GM21737 (cell line): ENCODE data around the gene ISLR.

Source experiments
- ATAC-seq: cut with Tn5 transposase; IDR thresholded peaks from one replicate; pipeline ENCODE4 v1.9.1; 2021; ENCODE audit warnings: mild to moderate bottlenecking, moderate library complexity; ENCODE audit not compliant: unreplicated experiment

The ISLR gene

DNA sequence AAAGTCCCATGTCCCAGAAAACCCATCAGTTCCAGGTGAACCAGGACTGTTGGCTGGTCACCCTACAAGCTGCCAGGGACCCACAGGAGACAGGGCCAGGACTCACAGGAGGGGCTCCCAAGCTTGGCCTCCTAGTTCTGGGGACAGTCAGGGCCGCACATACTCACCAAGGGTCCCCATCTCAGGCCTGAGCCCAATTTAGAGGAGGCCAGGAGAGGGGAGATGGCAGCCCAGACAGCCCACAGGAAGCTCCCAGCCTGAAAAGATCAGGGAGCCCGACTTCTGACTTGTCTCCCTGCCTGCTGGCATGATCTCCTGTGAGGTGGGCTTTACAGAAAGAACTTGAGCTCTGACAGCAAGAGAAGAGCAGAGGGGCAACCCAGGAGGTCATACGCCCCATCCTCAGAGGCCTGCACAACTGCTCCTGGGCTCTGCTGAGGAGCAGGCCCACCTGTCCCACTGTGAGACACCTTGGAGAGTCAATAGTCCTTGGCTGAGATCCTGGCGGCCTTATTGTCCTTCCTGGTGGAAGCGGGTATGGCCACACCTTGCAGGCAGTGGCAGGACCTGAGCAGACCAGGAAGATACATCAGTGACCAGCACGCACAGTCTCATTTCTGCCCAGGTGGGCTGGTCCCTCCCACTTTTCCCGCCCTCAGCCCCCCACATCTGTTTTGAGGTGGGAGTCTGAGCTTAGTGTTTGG lies 2.5 kb upstream of the ISLR start:
- no peak for ATAC-seq

DNA sequence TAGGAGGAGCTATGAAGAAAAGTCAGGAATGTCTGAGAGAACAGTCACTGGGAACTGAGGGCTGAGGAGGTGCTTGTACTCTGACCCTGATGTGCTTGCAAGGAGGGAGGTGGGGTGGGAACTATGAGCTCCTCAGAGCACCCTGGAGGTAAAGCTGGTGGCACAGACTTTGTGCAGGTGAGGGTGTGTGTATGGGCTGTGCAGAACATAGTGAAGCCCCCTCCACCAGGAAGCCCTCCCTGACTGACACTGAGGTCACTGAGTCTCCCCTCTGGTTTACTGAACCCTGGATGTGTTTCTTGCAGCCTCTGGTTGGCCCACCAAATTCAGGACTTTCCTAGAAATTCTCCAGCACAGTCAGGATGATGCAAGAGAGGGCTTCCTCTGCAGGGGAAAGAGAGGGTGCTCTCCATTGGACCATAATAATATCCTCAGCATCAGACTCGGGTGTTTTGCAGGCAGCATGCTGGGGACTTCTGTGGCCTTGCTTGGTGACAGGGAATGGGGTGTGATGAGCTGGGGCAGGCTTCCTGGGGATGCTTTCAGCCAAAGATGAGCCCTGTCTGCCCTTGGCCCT lies 1.5 kb upstream of the ISLR start:
- ATAC-seq: no peak

DNA sequence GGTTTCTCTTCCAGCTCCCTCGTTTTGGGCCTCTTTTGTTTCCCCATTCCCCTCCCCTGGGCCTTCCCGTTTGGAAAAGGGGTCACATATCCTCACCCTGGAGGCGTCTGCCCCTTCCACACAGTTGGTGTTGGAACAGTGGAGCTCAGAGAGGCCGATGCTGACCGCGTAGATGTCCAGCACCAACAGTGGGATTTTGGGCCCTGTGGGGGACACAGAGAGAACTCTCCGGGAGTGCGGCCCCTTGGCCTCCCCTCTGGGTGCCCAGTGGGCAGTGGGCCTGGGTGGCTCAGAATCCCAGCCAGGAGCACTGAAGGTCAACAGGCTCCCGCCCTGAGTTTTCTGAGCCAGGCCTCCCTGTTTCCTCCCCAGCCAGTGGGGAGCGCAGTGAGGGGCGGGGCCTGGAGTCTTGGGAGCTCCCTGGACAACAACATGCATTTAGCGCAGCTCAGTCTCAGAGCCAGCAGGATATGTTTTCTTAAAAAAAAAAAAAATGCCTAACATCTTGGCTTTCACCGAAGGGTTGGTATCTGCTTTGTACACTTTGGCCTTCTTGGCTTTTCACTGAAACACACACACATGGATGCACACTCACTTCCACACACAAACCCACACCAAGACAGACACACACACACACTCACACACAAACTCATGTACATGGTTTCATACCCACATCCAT lies 670 bp upstream of the ISLR start:
- ATAC-seq: no peak

DNA sequence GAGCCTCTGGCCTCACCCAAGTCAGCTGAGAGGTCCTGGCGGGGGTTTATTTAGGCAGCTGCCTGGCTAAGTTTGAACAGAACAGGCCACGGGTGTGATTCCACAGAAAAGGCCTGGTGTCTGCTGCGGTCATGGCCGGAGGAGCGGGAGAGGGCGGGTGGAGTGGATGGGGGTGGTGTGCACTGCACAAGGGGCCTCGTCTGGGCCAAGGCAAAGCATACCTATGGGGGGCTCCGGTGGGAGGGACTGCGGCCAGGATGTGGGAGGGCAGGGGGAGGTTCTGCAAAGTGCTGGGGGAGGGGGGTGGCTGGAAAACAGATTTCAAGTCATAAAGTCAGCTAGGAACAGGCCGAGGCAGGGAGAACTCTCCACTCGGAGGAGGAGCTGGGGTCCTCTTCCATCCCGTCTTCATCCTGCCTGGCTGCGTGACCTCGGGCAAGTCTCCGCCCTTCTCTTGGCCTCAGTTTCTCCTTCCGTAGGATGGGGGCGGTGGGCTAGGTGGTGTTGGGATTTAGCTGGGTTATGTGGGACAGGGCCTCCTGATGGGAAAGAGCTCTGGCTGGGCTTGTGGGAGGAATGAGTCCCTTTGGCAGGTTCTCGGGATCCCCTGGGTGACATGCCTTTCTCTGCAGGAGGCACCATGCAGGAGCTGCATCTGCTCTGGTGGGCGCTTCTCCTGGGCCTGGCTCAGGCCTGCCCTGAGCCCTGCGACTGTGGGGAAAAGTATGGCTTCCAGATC lies 878 bp downstream of the ISLR start:
- no peak for ATAC-seq

DNA sequence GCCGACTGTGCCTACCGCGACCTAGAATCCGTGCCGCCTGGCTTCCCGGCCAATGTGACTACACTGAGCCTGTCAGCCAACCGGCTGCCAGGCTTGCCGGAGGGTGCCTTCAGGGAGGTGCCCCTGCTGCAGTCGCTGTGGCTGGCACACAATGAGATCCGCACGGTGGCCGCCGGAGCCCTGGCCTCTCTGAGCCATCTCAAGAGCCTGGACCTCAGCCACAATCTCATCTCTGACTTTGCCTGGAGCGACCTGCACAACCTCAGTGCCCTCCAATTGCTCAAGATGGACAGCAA lies 1.4 kb downstream of the ISLR start:
- no peak for ATAC-seq

DNA sequence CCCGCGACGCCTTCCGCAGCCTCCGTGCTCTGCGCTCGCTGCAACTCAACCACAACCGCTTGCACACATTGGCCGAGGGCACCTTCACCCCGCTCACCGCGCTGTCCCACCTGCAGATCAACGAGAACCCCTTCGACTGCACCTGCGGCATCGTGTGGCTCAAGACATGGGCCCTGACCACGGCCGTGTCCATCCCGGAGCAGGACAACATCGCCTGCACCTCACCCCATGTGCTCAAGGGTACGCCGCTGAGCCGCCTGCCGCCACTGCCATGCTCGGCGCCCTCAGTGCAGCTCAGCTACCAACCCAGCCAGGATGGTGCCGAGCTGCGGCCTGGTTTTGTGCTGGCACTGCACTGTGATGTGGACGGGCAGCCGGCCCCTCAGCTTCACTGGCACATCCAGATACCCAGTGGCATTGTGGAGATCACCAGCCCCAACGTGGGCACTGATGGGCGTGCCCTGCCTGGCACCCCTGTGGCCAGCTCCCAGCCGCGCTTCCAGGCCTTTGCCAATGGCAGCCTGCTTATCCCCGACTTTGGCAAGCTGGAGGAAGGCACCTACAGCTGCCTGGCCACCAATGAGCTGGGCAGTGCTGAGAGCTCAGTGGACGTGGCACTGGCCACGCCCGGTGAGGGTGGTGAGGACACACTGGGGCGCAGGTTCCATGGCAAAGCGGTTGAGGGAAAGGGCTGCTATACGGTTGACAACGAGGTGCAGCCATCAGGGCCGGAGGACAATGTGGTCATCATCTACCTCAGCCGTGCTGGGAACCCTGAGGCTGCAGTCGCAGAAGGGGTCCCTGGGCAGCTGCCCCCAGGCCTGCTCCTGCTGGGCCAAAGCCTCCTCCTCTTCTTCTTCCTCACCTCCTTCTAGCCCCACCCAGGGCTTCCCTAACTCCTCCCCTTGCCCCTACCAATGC lies 2.0 kb downstream of the ISLR start:
- ATAC-seq: no peak

DNA sequence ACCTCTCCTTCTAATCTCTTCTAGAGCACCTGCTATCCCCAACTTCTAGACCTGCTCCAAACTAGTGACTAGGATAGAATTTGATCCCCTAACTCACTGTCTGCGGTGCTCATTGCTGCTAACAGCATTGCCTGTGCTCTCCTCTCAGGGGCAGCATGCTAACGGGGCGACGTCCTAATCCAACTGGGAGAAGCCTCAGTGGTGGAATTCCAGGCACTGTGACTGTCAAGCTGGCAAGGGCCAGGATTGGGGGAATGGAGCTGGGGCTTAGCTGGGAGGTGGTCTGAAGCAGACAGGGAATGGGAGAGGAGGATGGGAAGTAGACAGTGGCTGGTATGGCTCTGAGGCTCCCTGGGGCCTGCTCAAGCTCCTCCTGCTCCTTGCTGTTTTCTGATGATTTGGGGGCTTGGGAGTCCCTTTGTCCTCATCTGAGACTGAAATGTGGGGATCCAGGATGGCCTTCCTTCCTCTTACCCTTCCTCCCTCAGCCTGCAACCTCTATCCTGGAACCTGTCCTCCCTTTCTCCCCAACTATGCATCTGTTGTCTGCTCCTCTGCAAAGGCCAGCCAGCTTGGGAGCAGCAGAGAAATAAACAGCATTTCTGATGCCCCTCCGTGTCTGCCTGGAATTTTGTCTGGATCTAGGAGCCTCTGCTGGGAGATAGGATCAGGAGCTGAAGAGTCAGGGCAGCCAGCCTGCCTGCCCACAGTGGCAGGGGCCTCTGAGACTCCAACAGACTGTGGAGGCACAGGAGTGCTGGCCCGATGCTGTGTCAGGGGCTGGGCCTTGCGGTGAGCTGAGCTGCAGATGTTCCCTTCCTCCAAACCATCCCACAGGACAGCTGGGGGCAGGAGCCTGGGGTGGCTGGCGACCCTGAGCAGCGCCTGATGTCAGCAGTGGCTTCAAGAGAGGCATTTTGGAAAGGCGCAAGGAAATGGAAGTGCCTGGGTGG lies 3.0 kb downstream of the ISLR start:
- ATAC-seq: no peak

DNA sequence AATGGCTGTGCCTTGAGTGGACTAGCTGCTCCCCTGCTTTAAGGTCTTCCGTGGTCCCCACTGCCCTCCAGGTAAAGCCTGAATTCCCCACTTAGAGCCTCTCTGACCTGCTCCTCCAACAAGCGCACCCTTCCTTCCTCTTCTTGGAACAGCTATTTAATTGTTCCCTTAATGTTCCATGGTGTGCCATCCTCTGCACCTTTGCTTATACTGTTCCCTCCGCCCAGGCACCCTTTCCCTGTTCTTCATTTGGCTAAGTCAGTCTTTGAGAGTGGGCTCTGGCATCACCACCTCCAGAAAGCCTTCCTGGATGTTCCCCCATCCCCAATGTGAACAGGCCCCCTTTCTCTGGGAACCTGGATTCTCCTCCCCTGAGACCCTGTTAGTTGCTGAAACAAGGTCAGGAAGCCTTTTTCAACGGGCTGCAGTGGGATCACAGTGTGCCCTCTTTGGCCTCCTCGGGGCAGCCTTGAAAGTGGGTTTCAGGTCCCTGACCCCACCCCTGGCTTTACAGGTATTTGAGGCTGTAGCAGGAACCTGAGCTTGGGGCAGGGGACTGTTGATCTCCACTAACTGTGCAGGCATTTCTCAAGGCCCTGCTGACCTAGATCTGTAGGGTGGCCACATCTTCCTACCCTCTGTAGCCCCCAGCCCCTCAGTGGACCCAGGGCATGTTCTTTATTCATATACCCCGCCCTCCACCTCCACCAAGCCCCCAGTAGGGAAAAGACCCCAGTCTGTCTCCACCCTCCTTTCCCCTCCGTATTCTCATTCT lies 5.0 kb downstream of the ISLR start:
- no peak for ATAC-seq

DNA sequence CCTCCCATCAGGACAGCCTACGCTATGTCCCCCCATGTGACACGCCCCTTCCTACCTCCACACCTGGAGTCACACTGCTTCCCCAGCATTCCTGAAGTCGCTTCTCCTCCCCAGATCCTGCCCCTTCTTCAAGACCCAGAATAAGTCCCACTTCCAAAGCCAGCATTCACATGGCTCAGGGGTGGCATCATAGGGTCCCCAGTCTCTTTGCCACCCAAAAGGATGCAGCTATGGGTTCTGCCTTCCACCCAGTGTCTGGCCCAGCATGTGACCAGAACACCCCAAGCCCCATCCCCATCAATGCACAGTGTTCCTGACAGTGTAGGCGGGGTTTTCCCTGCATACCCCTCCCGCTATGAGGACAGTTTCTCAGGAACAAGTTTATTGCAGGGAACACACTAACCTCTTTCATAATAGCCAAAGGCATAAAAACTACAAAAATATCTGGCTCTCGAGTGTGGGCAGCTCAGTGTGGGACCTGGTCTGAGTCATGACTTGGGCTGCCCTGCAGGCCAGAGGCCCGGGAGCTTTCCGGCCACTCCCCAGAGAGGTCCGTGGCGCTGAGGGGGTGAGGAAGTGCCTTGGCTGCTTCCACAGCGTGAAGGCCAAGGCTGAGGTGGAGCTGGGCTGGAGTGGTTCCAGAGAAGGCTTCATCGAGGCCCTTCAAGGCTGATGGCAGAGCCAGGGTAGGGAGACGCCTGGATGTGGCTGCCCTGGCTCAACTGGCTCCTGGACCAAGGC lies 5.8 kb downstream of the ISLR start:
- no peak for ATAC-seq

DNA sequence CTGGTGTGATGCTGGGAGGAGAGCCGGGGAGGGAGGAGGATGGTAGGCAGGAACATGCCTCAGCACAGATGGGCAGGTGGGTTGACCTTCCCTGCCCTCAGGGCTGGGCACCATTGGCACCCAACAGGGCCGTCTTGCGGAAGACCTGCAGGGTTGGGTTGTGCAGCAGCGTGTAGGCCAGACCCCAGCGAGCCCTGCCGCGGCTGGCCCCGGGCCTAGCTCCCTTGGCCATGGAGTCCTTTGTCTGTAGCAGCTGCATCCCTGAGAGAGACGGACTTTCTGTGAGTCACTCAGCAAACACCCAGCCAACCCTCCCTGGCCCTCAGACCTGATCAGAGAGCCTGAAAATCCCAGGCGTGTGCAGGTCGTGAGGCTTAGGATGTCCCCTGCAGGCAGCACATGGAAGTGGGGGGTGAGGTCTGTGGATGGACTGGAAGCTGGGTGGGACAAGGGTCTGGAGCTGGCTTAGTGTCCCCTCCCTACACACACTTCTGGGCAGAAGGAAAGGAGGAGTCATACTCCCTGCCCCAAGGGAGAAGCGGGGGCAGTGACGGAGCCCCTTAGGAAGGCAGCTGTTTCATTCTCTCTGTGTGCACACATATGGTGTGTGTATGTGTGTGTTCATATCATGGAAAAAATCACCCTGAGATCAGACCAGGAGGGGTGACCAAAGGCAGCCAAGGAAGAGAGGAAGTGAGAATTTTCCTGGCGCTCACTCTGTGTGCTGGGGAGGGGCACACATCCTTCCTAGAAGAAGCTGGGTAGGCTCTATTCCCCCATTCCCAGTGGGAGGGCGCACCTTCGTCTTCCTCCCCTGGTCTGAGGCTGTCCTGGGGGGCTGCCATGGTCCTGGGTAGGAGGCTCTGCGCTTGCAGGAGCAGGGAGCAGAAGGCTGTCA lies 6.7 kb downstream of the ISLR start:
- no peak for ATAC-seq

DNA sequence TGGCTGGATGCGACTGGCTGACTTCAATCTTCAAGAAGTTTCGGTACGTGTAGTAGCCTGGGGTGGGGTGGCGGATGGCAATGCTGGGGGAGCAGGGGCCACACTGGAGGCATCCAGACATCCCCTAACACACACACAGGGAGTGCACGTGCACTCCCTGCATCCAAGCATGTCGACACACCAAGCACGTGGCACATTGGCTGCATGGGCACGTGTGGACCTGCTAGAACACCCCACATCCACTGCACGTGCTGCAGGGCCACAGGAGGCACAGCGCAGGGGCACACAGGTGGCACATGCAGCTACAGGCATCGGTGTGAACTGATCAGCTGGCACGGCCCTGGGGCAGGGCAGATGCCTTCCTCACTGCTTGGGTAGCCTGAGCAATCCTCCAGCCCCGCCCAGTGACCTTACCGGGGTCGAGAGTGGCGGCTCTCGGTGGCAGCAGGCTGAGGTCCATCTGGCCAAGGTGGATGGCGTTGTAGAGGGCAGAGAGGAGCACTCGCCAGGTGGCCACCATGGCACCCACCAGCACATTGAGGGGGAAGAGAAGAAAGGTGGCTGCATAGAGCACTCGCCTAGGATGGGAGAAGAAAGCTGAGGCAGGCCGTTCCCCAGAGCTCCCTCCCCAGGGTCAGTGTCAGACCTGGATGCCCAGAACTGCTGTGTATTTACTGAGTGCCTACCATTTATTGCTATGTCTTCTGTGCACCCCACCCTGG lies 7.5 kb downstream of the ISLR start:
- ATAC-seq: no peak

DNA sequence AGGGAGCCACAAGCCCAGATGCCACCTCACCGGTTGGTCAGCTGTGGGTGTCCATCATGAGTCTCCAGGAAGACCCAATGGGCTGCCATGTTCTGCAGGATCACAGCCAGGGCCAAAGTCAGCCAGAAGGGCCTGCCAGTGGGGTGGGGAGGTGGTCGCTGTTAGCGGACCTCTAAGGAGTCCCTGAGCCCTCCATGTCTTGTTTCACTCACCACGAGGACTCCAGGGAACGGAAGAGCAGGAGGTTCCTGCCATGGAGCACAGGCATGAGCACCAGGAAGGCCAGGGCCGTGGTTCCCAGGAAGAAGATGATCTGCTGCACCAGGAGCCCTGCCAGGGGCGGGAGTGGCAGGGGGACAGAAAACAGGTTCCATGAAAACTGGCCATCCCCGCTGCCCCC lies 8.6 kb downstream of the ISLR start:
- ATAC-seq: no peak

DNA sequence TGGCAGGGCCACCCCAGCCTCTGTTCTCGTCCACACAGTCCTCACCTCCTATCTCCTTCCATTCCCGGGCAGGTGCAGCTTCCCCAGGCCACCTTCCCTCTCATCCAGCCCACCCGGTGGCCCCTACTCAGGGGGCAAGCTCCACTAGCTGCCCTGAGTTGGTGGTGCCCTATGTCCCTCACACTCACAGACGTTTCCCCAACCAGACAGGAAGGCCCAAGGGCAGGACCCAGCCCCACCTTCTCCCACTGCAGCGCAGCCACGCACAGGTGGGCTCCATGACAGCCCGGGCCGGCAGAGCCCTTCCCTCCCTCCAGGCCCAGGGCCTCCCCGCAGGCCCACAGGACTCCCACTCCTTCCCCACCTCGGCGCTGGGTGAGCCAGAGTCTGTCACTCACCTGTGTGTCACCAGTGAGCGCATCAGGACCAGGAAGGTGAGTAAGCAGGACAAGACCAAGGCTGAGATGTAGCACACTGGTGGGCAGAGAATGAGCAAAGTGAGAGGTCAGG lies 11.1 kb downstream of the ISLR start:
- ATAC-seq: no peak

DNA sequence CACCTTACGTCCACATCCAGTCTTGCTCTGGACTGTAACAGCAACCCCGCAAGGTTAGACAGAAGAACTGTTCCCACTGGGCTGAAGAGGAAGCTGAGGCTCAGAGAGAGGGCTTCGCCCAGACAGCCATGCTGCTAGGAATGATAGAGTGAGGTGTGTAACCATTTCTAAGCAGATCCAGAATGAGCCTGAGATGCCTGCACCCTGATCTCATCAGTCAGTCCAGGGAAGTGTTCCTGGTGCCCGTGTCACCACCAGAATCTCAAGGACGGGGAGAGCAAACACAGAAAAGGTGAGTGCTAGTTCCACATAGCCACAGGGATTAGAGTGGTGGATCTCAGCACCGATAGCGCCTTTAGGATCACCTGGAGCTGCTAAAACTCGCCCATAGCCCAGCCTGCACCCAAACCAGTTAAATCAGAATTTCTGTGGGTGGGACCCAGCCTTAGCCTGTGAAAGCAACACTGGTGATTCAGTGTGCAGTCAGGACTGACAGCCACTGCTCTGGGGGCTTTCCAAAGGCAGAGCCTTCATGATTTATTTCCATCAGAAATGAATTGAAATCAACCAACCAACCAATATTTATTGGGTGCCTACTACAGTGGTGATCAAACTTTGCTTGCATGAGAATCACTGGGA lies 12.3 kb downstream of the ISLR start:
- ATAC-seq: no peak

DNA sequence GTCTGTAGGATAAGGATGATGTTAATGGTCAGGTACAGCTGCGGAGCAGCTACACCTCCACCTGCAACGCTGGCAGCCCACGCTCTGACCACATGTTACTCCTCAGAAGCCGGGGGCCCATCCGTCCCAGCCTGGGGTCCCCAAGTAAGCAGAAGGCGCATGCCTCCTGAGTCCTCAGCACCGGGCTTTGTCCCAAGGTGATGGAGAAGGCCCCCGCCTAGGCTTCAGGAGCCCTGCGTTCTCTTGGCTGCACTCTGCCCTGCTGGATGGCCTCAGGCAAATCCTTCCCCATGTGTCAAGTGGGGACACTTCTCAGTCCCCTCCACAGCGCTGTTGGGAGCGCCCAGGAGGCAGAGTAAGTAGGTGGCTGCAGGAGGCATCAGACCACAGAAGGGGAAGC lies 14.7 kb downstream of the ISLR start:
- ATAC-seq: no peak

DNA sequence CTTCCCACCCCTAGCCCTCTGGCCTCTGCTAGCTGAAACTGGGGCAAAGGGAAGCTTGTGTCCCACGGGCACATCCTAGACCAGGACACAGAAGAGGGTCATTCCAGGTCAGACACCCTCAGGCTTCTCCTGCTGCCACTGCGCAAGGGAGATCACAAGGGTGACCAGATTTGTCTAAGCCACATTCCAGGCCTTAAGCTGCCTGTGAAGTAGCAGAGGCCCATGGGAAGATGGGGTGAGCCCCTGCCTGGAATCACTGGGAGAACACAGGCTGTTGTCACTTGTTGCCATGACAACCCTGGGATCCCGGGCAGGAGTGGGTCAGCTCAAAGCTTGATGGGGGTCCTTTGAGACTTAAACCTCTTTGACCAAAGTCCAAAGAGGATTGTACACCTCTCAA lies 18.3 kb downstream of the ISLR start:
- ATAC-seq: no peak
